ENCODE data around the gene SLC13A4.

GRCh38 chr7:135697276-135698049, 30.5 kb downstream of the SLC13A4 start:
- TF ChIP-seq CTCF (conservative IDR thresholded peaks at IDR 0.05; ENCODE audit: low read length) (no peak), EZH2phosphoT487 (IDR thresholded peaks at IDR 0.05; ENCODE audit: borderline replicate concordance, low read depth, low read length) (no peak)

All from OCI-LY7 (cell line).